HepG2 (cell line): ENCODE results near the gene CLASP1. TPM values are rescaled to one million over a fixed set of nuclear protein-coding genes. Genes with fewer than 3 reads are reported as not detected.

Experiments used
- ATF4 ChIP-seq, 2 experiments: fragments of 450-650 bp in 1 of 2; sonication (generic) in 1 of 2; formaldehyde crosslinking; IDR thresholded peaks; 2 replicates each; pipeline versions ENCODE4 v1.5.0 to v1.8.0; 2020 to 2022; ENCODE audit warnings: mild to moderate bottlenecking in 1 of 2, missing genetic modification reagents in 1 of 2
- KLF15 ChIP-seq: sonication (generic); formaldehyde crosslinking; IDR thresholded peaks from 2 replicates; pipeline ENCODE4 v1.8.1; 2023; ENCODE audit warnings: borderline replicate concordance, mild to moderate bottlenecking, inconsistent platforms, missing genetic modification reagents, mixed read lengths
- THRA ChIP-seq: sonication (generic); formaldehyde crosslinking; IDR thresholded peaks from 2 replicates; pipeline ENCODE4 v1.4.0; 2020; ENCODE audit warnings: missing genetic modification reagents, borderline replicate concordance
- ZBTB40 ChIP-seq, 2 experiments: fragments of 450-650 bp in 1 of 2; sonication (generic) in 1 of 2; formaldehyde crosslinking in 1 of 2; IDR thresholded peaks; 2 replicates each; pipeline versions ENCODE4 v1.6.1 to v1.8.0; 2016 to 2022; ENCODE audit warnings: antibody characterized with exemption in 1 of 2, mild to moderate bottlenecking in 1 of 2, missing genetic modification reagents in 1 of 2
- polyA plus RNA-seq, 8 experiments: library from polyadenylated mRNA; depleted of rRNA in 3 of 8; stranded (reverse) in 7 of 8; unstranded in 1 of 8; fragments of >200 nt; fragmentation: Illumina TruSeq in 4 of 8; extraction: Trizol in 4 of 8; gene quantifications; 2 replicates each; pipeline versions ENCODE4 v1.2.1 to v1.2.3, GENCODE V29; 2011 to 2016; ENCODE audit warnings: low read depth in 4 of 8, missing spikeins in 1 of 8, mixed read lengths in 1 of 8; ENCODE audit not compliant: insufficient read depth in 1 of 8
- total RNA-seq, 5 experiments: library from RNA; depleted of rRNA; stranded (reverse); fragments of >200 nt; fragmentation: Illumina TruSeq; extraction: Trizol; gene quantifications; 2 replicates each; pipeline ENCODE4 v1.2.3, GENCODE V29; 2016; ENCODE audit warnings: low read depth in 1 of 5

Gene CLASP1
- total and polyA plus RNA-seq, 2 of the 13 experiments (the other 11 are each of a cell fraction or from before 2014, with no cell fraction given), result 11.7 to 47.9 TPM

- TF ChIP-seq ZBTB40 (IDR thresholded peaks at IDR 0.05), result no peak
- TF ChIP-seq ZBTB40 (CRISPR knock-in tag; IDR thresholded peaks at IDR 0.05), result no peak
- no peak for TF ChIP-seq THRA (CRISPR knock-in tag)
- no peak for TF ChIP-seq KLF15 (CRISPR knock-in tag)
- no peak for TF ChIP-seq ATF4 (CRISPR knock-in tag; IDR thresholded peaks at IDR 0.05)
Measured at GRCh38 chr2:121360566-121361300, 288.5 kb downstream of the CLASP1 start (continued).
